Fibroblast of lung (primary cell): Measurements from ENCODE around the gene GATA5.

Source experiments
- CTCF ChIP-seq, 2 donors: IDR thresholded peaks in 1 of 2; conservative IDR thresholded peaks in 1 of 2; 1 replicate in 1 of 2; 2 replicates in 1 of 2; pipeline ENCODE4 v1.5.1; 2011 to 2012; ENCODE audit warnings: low read length in 2 of 2, control low read depth in 1 of 2, inconsistent platforms in 1 of 2, low read depth in 1 of 2, mild to moderate bottlenecking in 1 of 2
- EZH2 ChIP-seq: IDR thresholded peaks from 2 replicates; pipeline ENCODE4 v1.5.1; 2012; ENCODE audit warnings: low read length, control low read depth, mild to moderate bottlenecking; ENCODE audit errors: missing control alignments

- TF ChIP-seq CTCF (conservative IDR thresholded peaks at IDR 0.05 in 1 of 2, IDR thresholded peaks at IDR 0.05 in 1 of 2; ENCODE audit: low read depth in 1 of 2, low read length in 2 of 2), result no peak
- TF ChIP-seq EZH2, result no peak
Measured at GRCh38 chr20:62479156-62479555, 3.4 kb upstream of the GATA5 start.
